Stimulated activated naive CD4-positive, alpha-beta T cell (primary cell): ENCODE results near the gene MMP25.

ENCODE experiments used
- DNase-seq, 6 experiments: peaks; one replicate each; lab custom pipeline; 2025; lab: John Stamatoyannopoulos, UW

MMP25 gene, protein sequence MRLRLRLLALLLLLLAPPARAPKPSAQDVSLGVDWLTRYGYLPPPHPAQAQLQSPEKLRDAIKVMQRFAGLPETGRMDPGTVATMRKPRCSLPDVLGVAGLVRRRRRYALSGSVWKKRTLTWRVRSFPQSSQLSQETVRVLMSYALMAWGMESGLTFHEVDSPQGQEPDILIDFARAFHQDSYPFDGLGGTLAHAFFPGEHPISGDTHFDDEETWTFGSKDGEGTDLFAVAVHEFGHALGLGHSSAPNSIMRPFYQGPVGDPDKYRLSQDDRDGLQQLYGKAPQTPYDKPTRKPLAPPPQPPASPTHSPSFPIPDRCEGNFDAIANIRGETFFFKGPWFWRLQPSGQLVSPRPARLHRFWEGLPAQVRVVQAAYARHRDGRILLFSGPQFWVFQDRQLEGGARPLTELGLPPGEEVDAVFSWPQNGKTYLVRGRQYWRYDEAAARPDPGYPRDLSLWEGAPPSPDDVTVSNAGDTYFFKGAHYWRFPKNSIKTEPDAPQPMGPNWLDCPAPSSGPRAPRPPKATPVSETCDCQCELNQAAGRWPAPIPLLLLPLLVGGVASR

DNA sequence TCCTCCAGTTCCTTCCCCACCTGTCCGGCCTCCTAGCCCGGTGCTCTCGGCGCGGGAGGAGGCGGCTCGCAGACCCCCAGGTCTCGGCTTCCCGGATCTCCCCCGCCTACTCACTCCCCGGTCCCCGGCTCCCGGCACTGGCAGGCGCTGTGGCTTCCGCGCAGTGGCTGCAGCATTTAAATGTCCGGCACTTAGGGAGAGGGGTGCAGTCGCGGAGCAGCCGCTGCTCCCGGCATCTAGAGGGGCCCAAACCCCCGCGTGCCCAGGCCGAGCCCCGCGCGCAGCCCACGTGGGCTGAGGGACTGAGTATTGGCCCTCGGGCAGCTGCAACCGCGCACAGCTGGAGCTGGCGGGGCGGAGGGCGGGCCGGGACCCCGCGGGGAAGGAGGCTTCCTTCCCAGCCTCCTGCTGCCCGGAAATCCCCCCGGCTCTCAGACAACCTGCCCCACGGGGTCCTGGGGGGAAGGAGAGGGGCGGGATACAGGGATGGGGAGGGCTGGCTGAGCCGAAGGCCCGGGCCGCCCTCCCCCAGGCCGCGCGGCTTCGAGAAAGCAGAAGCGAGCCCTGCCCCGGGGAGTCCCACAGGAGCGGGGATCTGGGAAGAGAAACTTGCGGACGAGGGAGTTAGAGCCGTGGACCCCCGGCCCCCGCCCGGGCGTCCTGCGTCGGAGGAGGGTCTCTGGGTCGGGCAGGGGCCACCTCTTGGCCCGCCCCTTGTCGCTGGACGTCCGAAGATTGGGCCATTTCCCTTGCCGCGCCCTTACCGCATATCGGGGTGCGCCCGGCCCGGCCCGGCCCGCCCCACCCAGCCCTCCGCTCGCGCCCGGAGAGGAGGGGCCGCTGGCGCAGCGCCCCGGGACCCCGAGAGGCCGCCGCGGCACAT, at the start of gene MMP25:
MMP25 (plus strand) TSS at position 804 of the 883 bp plus-strand sequence. CDS start 357 bp downstream, outside the sequence.
- DNase-seq = peak in 2 of 6 experiments; percentile 24 to 47

DNA sequence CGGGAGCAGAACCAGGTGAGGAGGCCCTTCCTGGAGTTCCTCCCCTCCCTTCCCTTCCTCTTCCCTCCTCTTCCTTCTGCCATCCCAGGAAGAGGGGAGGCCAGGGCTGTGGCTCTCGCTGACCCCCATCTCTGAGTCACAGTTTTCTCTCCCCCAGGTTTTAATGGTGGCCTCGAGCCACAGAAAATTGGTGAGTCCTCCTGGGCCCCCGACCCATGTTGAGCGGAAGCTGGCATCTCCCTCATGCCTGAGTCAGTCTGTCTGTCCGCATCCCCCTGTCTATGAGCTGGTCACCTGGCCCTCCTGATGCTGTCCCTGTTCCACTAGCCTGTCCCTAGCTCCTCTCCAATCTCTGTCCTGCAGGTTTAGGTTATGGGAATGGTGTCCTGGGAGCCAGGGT, 46.4 kb upstream of the MMP25 start:
- no peak for DNase-seq

DNA sequence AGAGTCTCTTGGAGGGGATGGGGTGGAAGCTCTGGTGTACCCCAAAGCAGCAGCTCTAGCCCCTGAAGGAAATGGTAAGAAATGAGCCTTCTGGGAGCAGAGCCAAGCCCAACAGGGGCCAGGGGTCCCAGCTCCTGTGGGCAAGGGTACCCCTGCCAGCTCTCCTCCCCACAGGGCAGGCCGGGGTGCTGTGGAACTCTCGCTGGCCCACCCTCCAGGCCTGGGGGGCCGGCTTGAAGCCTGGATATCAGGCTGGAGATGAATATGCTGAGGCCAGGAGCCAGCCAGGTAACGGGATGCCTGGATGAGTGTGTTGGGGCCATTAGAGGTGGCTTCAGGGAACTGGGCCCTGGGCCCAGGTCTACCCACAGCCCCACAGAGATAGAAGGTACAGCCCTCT, 45.8 kb upstream of the MMP25 start:
- no peak for DNase-seq

DNA sequence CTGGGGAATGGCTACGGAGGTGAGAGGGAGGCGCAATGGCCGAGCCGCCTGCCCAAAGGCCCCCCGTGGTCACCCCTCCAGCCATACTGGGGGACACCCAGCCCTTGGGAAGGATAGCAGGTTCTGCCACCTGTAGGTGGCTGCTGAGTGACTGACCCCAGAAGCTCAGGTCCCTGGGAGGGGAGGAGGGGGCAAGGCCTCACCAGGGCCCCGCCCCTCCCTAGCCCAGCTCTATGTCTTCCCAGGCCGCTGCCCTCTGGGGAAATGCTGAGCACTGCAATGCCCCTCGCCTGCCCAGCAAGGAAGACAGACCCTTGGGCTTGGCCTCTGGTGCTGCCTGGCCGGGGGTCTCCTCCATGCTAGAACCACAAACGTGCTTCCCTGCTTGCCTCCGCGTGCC, 45.0 kb upstream of the MMP25 start:
- DNase-seq = no peak

DNA sequence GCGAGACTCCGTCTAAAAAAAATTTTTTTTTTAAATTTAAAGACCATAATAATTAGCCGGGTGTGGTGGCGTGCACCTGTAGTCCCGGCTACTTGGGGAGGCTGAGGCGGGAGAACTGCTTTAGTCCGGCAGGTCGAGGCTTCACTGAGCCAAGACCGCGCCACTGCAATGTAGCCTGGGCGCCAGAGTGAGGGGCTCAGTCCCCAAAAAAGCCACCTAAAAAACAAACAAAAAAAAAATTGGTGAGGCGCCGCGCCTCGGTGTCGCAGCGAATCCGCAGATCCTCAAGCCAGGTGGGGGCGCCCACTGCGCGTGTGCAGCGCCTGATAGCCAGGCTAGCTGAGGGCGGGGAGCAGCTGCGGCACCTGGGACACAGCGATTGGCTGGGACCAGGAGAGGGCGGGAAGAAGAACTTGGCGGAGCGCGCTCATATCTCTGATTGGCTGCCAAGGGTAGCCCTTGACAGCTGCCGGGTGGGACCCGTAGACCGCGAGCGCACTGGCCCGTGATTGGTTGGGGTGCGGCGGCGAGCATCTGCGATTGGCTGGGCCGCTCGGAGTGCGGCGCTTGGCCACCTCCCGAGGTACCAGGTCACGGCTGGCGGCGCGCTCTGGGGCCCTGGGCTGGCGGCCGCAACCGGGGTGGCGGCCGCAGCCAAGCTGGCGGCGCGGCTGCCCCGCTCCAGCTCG, 42.6 kb upstream of the MMP25 start:
- DNase-seq = peak; percentile 89 to 96 (median 96)

DNA sequence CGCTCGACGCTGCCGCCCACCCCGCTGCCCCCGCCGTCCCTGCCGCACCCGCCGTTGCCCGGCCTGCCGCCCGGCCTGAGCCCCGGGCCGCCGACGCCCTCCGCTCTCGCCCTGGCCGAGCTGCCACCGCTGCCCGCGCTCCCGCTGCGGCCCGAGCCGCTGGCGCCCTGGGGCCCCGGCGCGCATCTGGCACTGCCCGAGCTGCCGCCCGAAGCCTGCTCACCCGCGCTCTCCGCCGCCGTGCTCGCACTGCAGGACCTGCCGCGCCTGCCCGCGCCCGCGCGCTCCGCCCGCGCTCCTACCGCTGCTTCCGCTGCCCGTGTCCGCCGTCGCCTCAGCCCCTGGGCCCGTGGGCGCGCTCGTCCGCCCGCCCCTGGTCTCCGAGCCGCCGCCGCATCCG, 42.0 kb upstream of the MMP25 start:
- no peak for DNase-seq

DNA sequence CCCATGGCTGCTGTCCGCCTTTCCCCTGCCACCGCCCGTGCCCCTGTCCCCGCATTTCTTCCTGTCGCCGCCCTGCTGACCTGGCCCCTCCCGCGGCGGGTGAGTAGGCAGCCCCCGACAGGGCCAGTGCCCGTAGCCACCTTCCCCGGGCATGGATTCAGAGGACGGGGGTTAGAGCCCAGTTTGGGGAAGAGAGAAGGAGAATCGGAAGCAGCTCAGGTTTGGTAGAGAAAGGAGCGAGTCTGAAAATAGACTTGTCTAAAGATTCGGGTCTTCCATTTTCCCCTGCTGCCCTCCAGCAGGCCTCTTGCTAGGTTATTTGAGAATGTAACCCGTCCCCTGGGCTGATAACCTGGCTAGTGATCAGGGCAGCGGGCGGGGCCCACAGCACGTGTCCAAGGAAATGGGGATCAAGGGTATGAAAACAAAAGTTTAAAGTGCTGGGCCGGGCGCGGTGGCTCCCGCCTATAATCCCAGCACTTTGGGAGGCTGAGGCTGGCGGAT, 41.5 kb upstream of the MMP25 start:
- no peak for DNase-seq

DNA sequence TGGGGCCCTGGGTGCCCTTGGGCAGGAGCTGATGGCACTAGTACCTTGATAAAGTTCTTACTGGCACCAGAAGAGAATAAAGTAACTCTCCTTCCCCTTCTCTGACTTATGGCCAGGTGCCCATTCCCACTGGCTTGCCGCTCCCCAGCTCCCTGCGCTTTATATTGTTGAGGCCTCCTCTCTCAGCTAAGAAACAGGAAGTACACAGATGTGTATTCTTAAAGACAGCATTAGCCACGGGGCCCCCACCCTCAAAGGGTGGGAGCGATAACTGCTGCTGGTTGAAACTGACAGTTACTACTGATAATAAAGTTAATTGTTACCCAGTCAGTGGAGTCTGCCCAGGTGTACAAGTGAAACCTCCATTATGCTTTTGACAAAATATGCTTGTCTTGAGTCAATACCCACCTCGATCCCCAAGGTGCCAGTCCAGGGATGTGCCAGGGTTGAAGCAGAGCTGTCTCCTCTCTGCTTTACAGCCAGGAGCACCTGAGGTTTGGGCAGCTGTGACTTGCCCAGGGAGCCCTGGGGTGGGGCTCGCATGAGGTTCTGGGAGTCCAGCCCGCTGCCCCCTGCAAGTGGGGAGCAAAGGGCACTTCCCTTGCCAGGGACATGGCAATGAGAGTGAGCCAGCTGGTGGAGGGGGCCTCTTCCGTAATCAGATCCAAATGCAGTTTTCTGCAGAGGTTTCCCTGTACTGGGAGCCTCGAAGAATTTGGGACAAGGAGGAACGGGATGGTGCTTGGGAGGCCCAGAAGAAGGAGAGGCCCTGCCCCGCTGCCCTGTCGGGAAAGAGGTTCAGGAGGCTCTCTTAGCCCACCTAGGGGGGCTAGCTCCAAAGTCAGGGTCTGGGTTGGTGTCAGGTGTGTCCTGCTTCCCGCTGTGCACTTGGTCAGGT, 39.1 kb upstream of the MMP25 start:
- no peak for DNase-seq

DNA sequence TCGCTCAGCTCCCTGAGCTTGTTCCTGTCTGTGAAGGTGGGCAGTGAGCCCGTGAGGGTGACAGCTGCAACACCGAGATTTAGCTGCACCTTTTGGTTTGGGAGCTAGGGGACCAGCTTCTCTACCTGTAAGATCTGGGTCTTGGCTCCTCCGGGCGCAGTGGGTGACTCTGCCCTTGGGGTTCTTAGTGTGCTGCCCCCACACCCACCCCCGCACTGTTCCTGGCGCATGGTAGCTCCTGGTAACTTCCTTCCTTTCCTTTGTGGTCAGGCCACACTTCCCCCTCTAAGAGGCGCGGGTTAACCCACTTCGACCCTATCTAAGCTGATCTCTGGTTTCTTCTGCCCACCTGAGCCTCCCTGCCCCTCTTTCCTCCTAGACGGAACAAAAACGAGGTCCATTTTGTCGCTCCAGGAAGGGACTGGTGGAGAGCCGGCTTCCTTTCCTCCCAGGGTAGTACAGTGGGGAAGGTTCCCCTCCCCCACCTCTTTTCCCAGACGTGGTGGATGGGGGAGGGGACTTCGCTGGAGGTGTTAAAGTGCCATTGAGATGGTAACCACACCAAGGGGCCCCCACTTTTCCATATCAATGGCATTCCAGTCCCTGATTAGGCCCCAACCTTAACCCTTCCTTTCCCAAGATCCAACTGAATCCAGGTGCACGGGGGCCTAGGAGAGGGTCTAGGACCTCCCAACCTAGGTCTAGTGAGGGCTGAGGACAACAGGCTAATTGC, 38.2 kb upstream of the MMP25 start:
- peak in 1 of 6 experiments; percentile 29 for DNase-seq

DNA sequence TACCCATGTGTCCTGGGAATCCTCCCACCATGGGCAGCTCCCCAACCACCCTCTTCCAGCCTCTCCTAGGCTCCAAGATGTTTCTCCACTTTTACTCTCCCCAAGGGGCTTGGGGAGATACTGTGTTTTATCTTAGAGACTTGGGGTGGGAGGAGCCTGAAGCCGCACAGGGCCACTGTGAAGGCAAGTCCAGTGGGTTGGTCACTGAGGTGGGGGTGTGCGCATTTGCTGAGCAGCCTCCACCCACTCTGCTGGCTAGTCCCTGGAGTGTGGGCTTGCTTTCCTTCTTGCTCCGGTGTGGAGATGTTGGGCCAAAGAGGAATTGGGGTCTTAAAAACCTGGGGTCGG, 37.7 kb upstream of the MMP25 start:
- DNase-seq = no peak

DNA sequence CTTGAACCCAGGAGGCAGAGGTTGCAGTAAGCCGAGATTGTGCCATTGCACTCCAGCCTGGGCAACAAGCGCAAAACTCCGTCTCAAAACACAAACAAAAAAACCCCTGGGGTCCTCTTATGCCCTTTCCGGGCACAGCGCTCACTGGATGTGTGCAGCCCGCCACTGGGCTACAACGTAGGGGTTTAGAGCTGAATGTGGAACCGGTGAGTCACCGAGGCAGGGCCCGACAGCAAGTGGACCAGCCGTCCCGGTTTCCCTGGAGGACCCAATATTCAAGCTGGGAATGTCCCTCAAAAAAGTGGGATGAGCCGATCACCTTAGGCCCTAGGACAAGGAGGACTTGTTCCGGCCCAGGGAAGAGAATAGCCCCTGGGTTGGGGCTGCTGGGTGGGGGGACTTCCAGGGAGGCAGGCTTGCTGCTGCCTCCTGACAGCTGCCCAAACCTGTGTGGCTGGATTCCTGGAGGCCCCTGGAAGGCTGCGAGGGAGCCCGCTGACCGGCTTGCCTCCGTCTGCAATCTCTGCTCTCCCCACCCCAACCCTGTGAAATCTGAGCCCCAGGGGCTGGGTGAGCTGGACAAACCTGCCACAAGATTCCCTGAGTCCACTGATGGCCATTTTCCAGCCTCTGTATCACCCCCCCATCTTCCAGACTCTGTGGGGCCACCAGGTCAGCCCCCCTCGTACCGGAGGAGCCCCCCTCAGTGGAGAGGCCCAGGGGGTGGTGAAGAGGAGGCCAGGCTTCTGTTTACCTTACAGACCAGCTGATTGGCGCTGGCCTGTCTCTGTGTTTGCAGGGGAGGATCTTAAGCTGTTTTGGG, 36.6 kb upstream of the MMP25 start:
- no peak for DNase-seq

DNA sequence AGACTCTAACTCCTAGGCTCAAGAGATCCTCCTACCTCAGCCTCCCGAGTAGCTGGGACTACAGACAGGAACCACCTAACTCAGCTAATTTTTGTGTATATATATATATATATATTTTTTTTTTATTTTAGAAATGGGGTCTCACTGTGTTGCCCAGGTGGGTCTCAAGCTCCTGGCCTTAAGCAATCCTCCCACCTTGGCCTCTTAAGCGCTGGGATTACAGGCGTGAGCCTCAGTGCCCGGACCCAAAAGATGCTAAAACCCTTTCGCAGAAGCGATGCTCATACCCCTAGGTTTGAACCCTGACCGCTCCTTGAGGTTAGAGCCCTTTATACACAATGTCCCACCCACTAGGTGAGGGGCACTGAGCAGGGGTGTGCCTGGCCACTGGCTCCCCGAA, 35.9 kb upstream of the MMP25 start:
- no peak for DNase-seq

DNA sequence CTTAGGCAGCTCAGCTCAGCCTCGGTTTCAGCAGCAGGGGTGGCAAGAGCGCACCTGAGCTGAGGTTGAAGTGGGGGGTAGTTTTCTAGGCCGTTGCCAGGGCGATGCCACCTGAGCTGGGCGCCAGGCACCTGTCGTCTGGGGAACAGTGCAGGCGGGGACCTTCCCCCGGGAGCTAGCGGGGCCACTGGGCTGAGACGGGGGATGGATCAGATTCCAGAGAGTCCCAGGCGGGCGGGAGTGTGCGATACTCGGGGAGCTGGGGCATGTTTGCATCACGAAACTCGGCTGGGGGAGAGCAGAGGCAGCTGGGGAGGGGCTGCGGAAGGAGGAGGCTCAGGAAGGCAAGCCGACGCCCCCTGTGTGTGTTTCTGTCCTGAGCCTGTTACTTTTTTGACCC, 34.1 kb upstream of the MMP25 start:
- DNase-seq = no peak

DNA sequence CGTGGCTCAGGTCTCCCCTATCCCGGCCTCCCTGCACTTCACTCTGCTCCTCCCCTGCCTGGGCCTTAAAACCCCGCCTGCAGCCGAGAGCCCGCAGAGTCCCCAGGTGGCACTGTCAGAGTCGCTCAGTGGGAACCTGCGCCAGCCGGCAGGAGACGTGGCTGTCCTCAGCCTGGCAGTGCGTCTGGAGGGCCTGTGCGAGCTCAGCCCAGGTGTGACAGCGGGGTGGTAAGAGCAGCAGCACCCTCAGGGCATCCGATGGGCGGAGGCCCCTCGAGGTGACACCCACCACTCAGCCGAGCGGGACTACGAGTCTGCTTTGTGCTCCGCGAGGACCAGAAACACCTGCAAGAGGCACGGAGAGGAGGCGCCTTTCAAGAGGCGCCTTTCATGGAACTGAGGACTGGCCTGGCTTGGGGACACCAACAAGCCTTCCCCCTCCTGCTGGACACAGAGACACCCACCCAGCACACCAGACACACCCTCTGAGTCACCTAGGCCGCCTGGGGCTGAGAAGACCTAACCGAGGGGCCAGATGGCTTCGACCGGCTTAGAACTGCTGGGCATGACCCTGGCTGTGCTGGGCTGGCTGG, 33.4 kb upstream of the MMP25 start, which contains the start of gene CLDN9:
CLDN9 (plus strand) TSS at position 96 of the 593 bp plus-strand sequence; CDS start at position 536, 440 bp downstream.
- DNase-seq = no peak

DNA sequence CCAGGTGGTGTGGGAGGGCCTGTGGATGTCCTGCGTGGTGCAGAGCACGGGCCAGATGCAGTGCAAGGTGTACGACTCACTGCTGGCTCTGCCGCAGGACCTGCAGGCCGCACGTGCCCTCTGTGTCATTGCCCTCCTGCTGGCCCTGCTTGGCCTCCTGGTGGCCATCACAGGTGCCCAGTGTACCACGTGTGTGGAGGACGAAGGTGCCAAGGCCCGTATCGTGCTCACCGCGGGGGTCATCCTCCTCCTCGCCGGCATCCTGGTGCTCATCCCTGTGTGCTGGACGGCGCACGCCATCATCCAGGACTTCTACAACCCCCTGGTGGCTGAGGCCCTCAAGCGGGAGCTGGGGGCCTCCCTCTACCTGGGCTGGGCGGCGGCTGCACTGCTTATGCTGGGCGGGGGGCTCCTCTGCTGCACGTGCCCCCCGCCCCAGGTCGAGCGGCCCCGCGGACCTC, 32.8 kb upstream of the MMP25 start:
- no peak for DNase-seq

DNA sequence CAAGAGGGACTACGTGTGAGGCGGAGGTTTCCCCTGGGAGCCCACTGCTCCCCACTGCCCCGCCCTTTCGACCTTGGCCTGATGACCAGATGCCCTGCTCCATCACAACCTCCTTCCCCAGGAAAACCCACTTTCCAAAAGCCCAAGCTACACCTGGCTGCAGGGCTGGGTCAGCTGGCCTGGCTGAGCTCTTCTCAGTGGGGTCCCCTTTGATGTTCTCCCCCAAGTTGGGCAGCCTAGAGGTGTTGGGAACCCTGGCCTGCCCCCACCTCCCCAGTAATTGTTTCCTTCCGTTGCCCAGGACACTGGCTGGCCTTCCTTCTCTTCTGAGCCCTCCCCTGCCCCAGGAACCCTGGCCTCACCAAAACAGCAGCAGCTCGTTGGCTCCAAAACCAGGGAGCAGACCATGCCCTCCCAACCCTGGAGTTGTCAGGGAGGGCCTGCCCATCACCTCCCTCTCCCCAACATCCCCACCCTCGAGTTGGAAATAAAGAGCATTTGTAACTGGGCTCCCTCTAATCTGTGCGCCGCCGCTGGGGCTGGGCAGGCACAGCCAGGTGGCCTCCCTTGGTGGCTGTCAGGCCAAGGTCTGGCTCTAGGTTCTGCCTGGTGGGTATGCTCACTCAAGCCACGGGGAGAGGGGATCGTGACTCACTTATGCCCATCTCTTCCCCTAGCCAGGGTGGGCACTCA, 32.2 kb upstream of the MMP25 start:
- DNase-seq = no peak

DNA sequence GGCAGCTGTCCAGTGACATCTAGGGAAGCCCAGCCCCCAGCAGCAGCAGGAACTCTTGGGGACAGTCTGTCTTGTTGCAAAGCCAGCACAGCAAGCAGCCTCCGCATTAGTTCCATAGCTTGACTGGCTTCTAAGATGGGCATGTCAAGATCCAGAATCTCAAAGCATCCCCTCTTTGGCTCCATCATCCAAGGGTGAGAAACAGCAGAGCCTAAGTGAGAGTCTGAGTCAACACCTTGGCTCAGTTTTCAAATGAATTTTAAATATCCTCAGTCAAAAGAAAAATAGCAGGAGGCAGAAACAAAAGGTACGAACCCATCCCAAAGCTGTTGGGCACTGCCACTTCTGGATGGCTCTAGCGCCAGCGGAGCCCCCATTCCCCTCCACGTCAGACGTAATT, 31.4 kb upstream of the MMP25 start:
- no peak for DNase-seq

DNA sequence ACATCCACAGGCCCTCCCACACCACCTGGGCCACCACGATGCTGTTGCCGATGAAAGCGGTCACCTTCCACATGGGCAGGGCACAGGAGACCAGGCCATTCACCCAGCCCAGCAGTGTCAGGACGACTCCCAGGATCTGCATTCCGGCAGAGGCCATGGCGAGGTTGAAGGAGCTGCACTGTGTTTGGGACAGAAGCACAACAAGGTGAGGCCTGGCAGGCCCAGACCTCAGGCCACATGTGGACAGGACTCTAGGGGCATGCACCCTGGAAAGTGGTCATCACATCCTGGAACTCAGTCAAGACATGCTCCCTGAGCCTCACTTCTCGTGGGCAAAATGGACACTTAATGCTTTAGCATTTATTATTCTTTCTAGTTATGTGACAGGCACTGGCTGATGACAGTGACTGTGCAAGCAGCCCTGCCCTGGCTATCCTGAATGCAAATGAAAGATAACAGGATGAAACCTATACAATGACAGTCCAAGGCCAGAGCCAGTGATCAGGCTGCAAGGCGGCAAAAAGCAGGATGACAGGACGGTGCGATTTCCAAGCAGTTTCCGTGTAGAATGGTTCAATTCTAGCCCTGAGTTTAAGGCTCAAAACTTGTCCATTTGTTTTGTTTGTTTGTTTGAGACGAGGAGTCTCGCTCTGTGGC, 30.4 kb upstream of the MMP25 start:
- no peak for DNase-seq
